Activated naive CD8-positive, alpha-beta T cell treated with anti-CD3 and anti-CD28 coated beads, Interleukin-2, amount 50 U/mL, for 24 hours (primary cell): ENCODE measurements around the gene METTL14.

Experiments
- ATAC-seq: fragments of 150-1000 bp; cut with Tn5 transposase; one replicate; pipeline ENCODE4 v1.10.0; 2021
- DNase-seq: peaks from one replicate; pipeline ENCODE4 v3.0.0; 2021
- H3K27ac Mint-ChIP-seq: one replicate; pipeline ENCODE4 v1.8.0; 2021; ENCODE audit warnings: mild to moderate bottlenecking, mixed read lengths
- H3K27me3 Mint-ChIP-seq: one replicate; pipeline ENCODE4 v1.8.0; 2021; ENCODE audit warnings: mixed read lengths
- H3K36me3 Mint-ChIP-seq: one replicate; pipeline ENCODE4 v1.8.0; 2021; ENCODE audit warnings: low read depth, mixed read lengths
- H3K4me1 Mint-ChIP-seq: one replicate; pipeline ENCODE4 v1.8.0; 2021; ENCODE audit warnings: mixed read lengths
- H3K4me3 Mint-ChIP-seq: one replicate; pipeline ENCODE4 v1.8.0; 2021; ENCODE audit warnings: mild to moderate bottlenecking, moderate library complexity, mixed read lengths
- H3K9me3 Mint-ChIP-seq: one replicate; pipeline ENCODE4 v1.8.0; 2021; ENCODE audit warnings: mixed read lengths

Gene METTL14

DNA sequence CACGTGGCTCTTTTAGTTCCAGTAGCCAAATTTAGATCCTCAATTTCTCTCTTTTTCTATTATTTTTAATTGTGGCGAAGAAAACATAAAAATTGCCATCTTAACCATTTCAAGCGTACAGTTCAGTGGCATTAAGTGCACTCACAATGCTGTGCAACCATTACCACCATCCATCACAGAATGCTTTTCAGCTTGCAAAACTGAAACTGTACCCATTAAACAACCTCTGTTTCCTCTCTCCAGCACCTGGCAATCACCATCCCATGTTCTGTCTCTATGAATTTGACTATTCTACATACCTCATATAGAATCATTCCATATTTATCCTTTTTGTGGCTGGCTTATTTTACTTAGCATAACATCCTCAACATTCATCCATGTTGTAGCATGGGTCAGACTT is 74.9 kb downstream of the METTL14 start:
- H3K27me3 Mint-ChIP-seq, result no peaks in the 10 kb centered on the region
- ATAC-seq (no peak), DNase-seq (no peak)
- H3K4me1 Mint-ChIP-seq, result peaks cover 4% of the 10 kb centered on the region
- H3K9me3 Mint-ChIP-seq, result no peaks in the 10 kb centered on the region
- H3K36me3 Mint-ChIP-seq, result peaks cover 24% of the 10 kb centered on the region
- H3K4me3 Mint-ChIP-seq, result no peak overlapping the region
- H3K27ac Mint-ChIP-seq, result no peak overlapping the region

DNA sequence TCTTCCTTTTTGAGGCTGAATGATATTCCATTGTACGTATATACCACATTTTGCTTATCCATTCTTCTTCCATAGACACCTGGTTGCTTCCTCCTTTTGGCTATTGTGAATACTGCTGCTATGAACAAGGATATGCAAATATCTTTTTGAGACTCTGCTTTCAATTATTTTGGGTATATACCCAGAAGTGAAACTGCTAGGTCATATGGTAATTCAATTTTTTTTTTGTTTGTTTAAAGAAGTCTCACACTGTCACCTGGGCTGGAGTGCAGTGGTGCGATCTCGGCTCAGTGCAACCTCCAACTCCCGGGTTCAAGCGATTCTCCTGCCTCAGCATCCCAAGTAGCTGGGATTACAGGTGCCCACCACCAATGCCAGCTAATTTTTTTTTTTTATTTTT is 75.3 kb downstream of the METTL14 start:
- no peaks in the 10 kb centered on the region for H3K27me3 Mint-ChIP-seq
- no peaks in the 10 kb centered on the region for H3K9me3 Mint-ChIP-seq
- no peak overlapping the region for H3K27ac Mint-ChIP-seq
- DNase-seq (no peak), ATAC-seq (no peak)
- H3K36me3 Mint-ChIP-seq, result peaks cover 24% of the 10 kb centered on the region
- no peak overlapping the region for H3K4me3 Mint-ChIP-seq
- peaks cover 4% of the 10 kb centered on the region for H3K4me1 Mint-ChIP-seq

DNA sequence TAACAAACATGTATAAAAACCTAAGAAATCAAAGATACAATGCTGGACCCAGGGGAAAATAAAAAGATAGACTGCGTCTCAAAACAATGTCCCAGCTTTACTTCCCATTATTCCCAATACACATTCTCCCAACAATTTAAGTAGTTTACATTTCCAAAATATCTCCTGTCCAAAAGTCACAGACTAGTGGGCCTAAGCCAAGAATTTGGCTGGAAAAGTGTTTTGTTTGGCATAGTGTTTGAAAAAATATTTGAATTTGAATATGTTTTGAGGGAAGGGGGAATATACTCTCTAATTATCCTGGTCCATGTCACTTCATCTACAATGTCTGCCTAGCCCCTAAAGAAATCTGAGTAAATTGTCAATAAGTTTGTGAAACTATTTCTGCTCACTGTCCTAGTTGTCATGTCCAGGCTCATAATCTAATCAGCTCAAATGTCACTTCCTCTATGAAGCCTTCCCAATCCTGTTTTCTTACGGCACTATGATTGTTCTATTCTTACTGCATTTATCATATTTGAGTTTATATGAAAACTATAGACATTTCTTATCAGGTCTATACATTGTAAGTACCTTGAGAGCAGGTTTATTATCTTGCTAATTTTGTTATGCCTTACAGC is 76.3 kb downstream of the METTL14 start:
- DNase-seq (no peak), ATAC-seq (no peak)
- H3K9me3 Mint-ChIP-seq, result no peaks in the 10 kb centered on the region
- H3K4me3 Mint-ChIP-seq, result no peak overlapping the region
- H3K4me1 Mint-ChIP-seq, result peaks cover 4% of the 10 kb centered on the region
- no peaks in the 10 kb centered on the region for H3K27me3 Mint-ChIP-seq
- H3K36me3 Mint-ChIP-seq, result peaks cover 21% of the 10 kb centered on the region
- no peak overlapping the region for H3K27ac Mint-ChIP-seq

DNA sequence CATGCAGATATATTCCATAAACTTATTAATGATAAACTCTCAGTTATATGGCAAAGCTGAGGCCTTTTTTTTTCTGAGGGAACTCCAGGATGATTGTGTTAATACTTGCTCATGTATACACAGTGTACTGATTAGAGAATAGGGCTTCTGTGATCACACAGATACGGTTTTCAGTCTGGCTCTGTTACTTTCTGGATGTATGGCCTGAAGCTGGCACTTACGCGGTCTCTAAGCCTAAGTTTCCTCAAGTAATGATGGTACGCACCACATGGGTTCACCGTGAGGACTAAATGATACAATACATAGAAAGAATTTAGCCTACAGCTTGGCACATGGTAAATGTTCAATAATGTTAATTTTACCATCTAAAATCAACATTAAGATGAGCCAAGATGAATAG is 77.0 kb downstream of the METTL14 start:
- no peaks in the 10 kb centered on the region for H3K27me3 Mint-ChIP-seq
- no peak overlapping the region for H3K27ac Mint-ChIP-seq
- peaks cover 4% of the 10 kb centered on the region for H3K4me1 Mint-ChIP-seq
- no peaks in the 10 kb centered on the region for H3K9me3 Mint-ChIP-seq
- peaks cover 26% of the 10 kb centered on the region for H3K36me3 Mint-ChIP-seq
- no peak for ATAC-seq
- DNase-seq, result no peak
- H3K4me3 Mint-ChIP-seq, result no peak overlapping the region

DNA sequence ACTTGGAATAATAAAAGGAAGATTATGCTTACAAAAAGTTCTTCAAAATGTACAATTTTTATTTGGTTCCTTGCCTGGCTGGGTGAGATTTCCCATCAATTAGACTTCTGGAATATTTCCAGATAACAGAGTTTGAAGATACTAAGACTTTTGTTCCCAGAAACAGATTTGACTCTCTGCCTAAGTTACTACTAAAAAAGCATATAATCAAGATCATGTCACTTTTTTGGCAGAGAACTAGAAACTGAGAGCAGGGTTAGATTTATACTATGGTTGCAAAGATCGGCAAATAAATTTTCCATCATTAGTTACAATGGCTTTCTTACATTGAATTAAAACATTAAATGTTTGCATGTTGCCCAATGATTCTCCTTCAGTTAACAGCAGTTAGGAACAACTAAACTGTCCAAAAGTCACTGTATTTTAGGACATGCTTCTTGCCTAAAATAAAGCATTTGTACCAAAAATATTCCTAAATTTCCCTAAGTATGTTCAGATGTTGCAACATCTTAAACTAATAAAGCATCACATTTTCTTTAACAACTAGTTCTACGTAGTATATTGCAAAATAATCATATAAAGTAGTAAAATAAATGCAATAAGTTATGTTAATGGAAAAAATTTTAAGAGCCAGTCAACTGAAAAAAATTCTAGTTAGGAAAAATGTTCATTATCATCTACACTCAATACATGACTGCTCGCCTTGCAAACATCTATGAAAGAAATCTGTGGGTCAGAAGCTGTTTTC is 77.7 kb downstream of the METTL14 start:
- Mint-ChIP-seq H3K4me1 (peaks cover 4% of the 10 kb centered on the region), H3K27ac (no peak overlapping the region), H3K4me3 (no peak overlapping the region), H3K27me3 (no peaks in the 10 kb centered on the region), H3K36me3 (peaks cover 27% of the 10 kb centered on the region), H3K9me3 (no peaks in the 10 kb centered on the region)
- ATAC-seq, result no peak
- DNase-seq, result no peak
